Putamen (tissue), 1 donor: ENCODE results near the gene ALDH1A2.

Experiments used
- DNase-seq: peaks from one replicate; pipeline ENCODE4 v3.0.0-alpha.2; 2016; ENCODE audit warnings: low spot score

ALDH1A2 gene

GRCh38 chr15:57943171-57943570 lies 122.3 kb downstream of the ALDH1A2 start:
- DNase-seq = no peak

GRCh38 chr15:57941816-57942215 lies 123.7 kb downstream of the ALDH1A2 start:
- DNase-seq = no peak

GRCh38 chr15:57932348-57932747 lies 133.2 kb downstream of the ALDH1A2 start:
- no peak for DNase-seq

- DNase-seq = no peak
These were observed 133.9 kb downstream of the ALDH1A2 start for GRCh38 chr15:57931570-57931969.

GRCh38 chr15:57927091-57927631 lies 138.3 kb downstream of the ALDH1A2 start:
- DNase-seq = no peak

GRCh38 chr15:57925650-57926049 lies 139.9 kb downstream of the ALDH1A2 start:
- DNase-seq = no peak

GRCh38 chr15:57924598-57924997 lies 140.9 kb downstream of the ALDH1A2 start:
- DNase-seq = no peak

- no peak for DNase-seq
These were observed 141.8 kb downstream of the ALDH1A2 start for GRCh38 chr15:57923750-57924149.

- DNase-seq = no peak
These were observed 142.2 kb downstream of the ALDH1A2 start for GRCh38 chr15:57923306-57923705.

GRCh38 chr15:57922776-57923175 lies 142.7 kb downstream of the ALDH1A2 start:
- DNase-seq = no peak

GRCh38 chr15:57921371-57921770 lies 144.1 kb downstream of the ALDH1A2 start:
- no peak for DNase-seq

- DNase-seq = no peak
These were observed 144.6 kb downstream of the ALDH1A2 start for GRCh38 chr15:57920911-57921310.

GRCh38 chr15:57919754-57920153 lies 145.8 kb downstream of the ALDH1A2 start:
- DNase-seq = no peak

- DNase-seq = no peak
These were observed 147.5 kb downstream of the ALDH1A2 start for GRCh38 chr15:57917998-57918397.

- DNase-seq = no peak
These were observed 148.8 kb downstream of the ALDH1A2 start for GRCh38 chr15:57916695-57917094.

GRCh38 chr15:57915827-57916531 lies 149.5 kb downstream of the ALDH1A2 start:
- DNase-seq = no peak

- DNase-seq = no peak
These were observed 151.0 kb downstream of the ALDH1A2 start for GRCh38 chr15:57914350-57915055.

GRCh38 chr15:57911247-57911646 lies 154.3 kb downstream of the ALDH1A2 start:
- no peak for DNase-seq

- DNase-seq = no peak
These were observed 154.8 kb downstream of the ALDH1A2 start for GRCh38 chr15:57910672-57911071.

- DNase-seq = no peak
These were observed 156.1 kb downstream of the ALDH1A2 start for GRCh38 chr15:57909388-57909787.

- DNase-seq = no peak
These were observed 161.9 kb downstream of the ALDH1A2 start for GRCh38 chr15:57903626-57904025.
